Measurements from ENCODE around the gene CST3. TPM values are rescaled to one million over a fixed set of nuclear protein-coding genes. Genes with fewer than 3 reads are reported as not detected.

CST3 gene
- total and polyA plus RNA-seq, 2 donors (not counting 1 experiment from before 2014, with no cell fraction given), result 1.2 to 16.9 TPM

DNA sequence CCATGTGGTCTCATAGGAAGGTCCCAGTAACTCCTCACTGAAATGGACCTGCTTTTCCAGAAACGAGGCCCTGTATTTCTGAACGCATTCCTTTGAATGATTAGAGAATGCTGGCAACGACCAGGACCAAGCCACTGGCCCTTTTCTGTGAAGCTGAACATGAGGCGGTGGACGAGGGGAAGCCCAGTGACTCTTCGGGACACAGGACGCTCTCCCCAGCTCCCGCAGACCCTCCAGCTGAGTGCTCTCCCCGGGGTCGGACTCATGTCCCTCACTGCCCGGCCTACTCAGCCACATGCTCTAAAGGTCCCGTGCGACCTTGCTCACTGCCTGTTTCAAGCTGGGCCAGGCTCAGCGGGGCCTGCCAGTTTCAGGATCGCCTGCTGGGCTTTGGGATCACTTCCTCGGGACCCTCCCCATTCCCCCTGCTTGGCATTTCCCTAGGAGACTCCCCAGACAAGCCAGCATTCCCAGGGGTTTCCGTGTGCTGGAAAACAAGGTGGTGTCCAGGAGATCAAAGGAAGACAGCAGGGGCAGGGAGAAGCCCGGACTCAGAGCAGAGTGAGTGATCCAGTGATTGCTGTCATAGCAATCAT is 29.4 kb downstream of the CST3 start:
- no peak overlapping the region for H3K27ac ChIP-seq (ENCODE audit: low read length in 2 of 2)
- H3K79me2 ChIP-seq (ENCODE audit: control insufficient read depth, insufficient read depth, low read length), result no peaks in the 10 kb centered on the region
- no peaks in the 10 kb centered on the region for H3K9me3 Mint-ChIP-seq (ENCODE audit: insufficient read depth)
- no peaks in the 10 kb centered on the region for H3K4me1 Mint-ChIP-seq
- H3K4me1 ChIP-seq (ENCODE audit: control insufficient read depth in 2 of 2, insufficient read depth in 2 of 2, low read length in 2 of 2), result no peaks in the 10 kb centered on the region
- no peak overlapping the region for H3K4me3 ChIP-seq (ENCODE audit: control extremely low read depth in 1 of 5, extremely low read depth in 1 of 5, insufficient read depth in 1 of 5, low read depth in 2 of 5, low read length in 4 of 5)
- H2AFZ ChIP-seq (ENCODE audit: insufficient read depth, low read depth, low read length, poor library complexity, severe bottlenecking), result no peak overlapping the region
- H3K36me3 ChIP-seq (replicated peaks in 1 of 2; ENCODE audit: control extremely low read depth in 1 of 2, control insufficient read depth in 1 of 2, extremely low read depth in 1 of 2, insufficient read depth in 2 of 2, low read length in 1 of 2), result no peaks in the 10 kb centered on the region
- no peak overlapping the region for H3K4me2 ChIP-seq (replicated peaks; ENCODE audit: low read depth, low read length, poor library complexity, severe bottlenecking)
- peaks cover 3% of the 10 kb centered on the region for H3K27me3 Mint-ChIP-seq
- ATAC-seq (ENCODE audit: low read depth) (no peak), DNase-seq (no peak)
- intact Hi-C loops (cut with micrococcal nuclease), result loop anchor here (5.0 kb wide), 3 partner anchors 166 to 1271 kb away; no protein-coding TSS in a partner anchor
- ChIA-PET POLR2A (no interaction called here), CTCF (no interaction called here)
- H3K9ac ChIP-seq (ENCODE audit: low read length), result no peak overlapping the region
- no peak overlapping the region for H3K27ac Mint-ChIP-seq
- H3K9me3 ChIP-seq (ENCODE audit: control extremely low read depth in 1 of 3, control insufficient read depth in 2 of 3, insufficient read depth in 1 of 3, low read length in 2 of 3), result no peaks in the 10 kb centered on the region
- WGBS (ENCODE audit: insufficient coverage), result 85% methylated on average over 16 of the region's 18 CpGs
- no peak overlapping the region for H3K4me3 Mint-ChIP-seq
- H3K27me3 ChIP-seq (replicated peaks in 1 of 4; ENCODE audit: control extremely low read depth in 1 of 4, control insufficient read depth in 3 of 4, insufficient read depth in 4 of 4, low read length in 3 of 4), result no peaks in the 10 kb centered on the region
- no peaks in the 10 kb centered on the region for H4K20me1 ChIP-seq (ENCODE audit: control insufficient read depth, insufficient read depth, low read length, poor library complexity, severe bottlenecking)
- TF ChIP-seq, protein P1, sequence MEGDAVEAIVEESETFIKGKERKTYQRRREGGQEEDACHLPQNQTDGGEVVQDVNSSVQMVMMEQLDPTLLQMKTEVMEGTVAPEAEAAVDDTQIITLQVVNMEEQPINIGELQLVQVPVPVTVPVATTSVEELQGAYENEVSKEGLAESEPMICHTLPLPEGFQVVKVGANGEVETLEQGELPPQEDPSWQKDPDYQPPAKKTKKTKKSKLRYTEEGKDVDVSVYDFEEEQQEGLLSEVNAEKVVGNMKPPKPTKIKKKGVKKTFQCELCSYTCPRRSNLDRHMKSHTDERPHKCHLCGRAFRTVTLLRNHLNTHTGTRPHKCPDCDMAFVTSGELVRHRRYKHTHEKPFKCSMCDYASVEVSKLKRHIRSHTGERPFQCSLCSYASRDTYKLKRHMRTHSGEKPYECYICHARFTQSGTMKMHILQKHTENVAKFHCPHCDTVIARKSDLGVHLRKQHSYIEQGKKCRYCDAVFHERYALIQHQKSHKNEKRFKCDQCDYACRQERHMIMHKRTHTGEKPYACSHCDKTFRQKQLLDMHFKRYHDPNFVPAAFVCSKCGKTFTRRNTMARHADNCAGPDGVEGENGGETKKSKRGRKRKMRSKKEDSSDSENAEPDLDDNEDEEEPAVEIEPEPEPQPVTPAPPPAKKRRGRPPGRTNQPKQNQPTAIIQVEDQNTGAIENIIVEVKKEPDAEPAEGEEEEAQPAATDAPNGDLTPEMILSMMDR (IDR thresholded peaks at IDR 0.05), result no peak
- TF ChIP-seq EZH2 (IDR thresholded peaks at IDR 0.05; ENCODE audit: borderline replicate concordance, insufficient read depth, low read depth, low read length, poor library complexity, severe bottlenecking), result no peak

DNA sequence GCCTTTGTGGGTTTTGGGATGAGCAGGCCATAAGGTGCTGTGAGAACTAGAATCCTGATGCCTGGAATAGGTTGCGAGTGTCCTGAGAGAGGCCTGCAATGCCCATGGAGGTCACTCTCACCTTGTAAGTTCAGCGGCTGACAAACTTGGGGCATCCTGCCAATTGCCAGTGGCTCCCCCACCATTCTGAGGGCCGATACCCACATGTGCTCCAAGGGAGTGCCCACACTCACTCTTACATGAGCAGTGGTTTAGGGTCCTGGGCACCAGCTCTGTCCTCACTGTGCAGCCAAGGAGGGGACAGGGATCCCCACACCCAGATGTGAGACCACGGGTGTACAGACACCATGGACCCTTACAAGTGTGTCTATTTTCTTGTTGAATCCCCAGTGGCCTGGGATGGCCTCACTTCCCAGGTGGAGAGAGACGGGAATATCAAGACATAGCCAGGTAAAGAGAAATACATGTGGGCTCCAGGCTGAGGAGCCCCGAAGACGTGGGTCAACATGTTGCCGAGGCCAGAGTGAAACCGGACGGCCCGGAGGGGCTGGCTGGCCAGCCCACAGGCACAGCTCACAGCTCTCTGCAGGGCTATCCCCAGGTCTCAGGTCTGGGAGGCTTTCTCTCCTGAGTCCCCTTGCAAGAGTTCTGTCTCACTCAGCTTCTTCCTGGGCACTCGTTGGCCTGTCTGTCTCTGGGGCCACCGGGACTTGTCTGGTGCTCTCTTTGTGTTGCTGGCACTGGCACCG is 30.1 kb downstream of the CST3 start:
- H3K36me3 ChIP-seq (replicated peaks in 1 of 2; ENCODE audit: control extremely low read depth in 1 of 2, control insufficient read depth in 1 of 2, extremely low read depth in 1 of 2, insufficient read depth in 2 of 2, low read length in 1 of 2), result no peaks in the 10 kb centered on the region
- no peak overlapping the region for H3K4me3 Mint-ChIP-seq
- H3K4me3 ChIP-seq (ENCODE audit: control extremely low read depth in 1 of 5, extremely low read depth in 1 of 5, insufficient read depth in 1 of 5, low read depth in 2 of 5, low read length in 4 of 5), result no peak overlapping the region
- intact Hi-C loops (cut with micrococcal nuclease), result loop anchor here (5.0 kb wide), 3 partner anchors 165 to 1270 kb away; no protein-coding TSS in a partner anchor
- WGBS (ENCODE audit: insufficient coverage), result 91% methylated on average over 14 of the region's 14 CpGs
- H2AFZ ChIP-seq (ENCODE audit: insufficient read depth, low read depth, low read length, poor library complexity, severe bottlenecking), result no peak overlapping the region
- H3K9me3 Mint-ChIP-seq (ENCODE audit: insufficient read depth), result no peaks in the 10 kb centered on the region
- no peak overlapping the region for H3K4me2 ChIP-seq (replicated peaks; ENCODE audit: low read depth, low read length, poor library complexity, severe bottlenecking)
- POLR2A ChIA-PET, result no interaction called here
- H4K20me1 ChIP-seq (ENCODE audit: control insufficient read depth, insufficient read depth, low read length, poor library complexity, severe bottlenecking), result no peaks in the 10 kb centered on the region
- DNase-seq (no peak), ATAC-seq (ENCODE audit: low read depth) (no peak)
- no peaks in the 10 kb centered on the region for H3K27me3 ChIP-seq (replicated peaks in 1 of 4; ENCODE audit: control extremely low read depth in 1 of 4, control insufficient read depth in 3 of 4, insufficient read depth in 4 of 4, low read length in 3 of 4)
- H3K27me3 Mint-ChIP-seq, result peaks cover 3% of the 10 kb centered on the region
- CTCF ChIA-PET, result interaction anchor here (0.8 to 1.6 kb wide), 3 partner anchors 916 to 1268 kb away, joined by 3 to 8 read pairs (median 5); no protein-coding TSS in a partner anchor
- no peak overlapping the region for H3K27ac Mint-ChIP-seq
- H3K79me2 ChIP-seq (ENCODE audit: control insufficient read depth, insufficient read depth, low read length), result no peaks in the 10 kb centered on the region
- no peak overlapping the region for H3K9ac ChIP-seq (ENCODE audit: low read length)
- no peaks in the 10 kb centered on the region for H3K9me3 ChIP-seq (ENCODE audit: control extremely low read depth in 1 of 3, control insufficient read depth in 2 of 3, insufficient read depth in 1 of 3, low read length in 2 of 3)
- H3K4me1 Mint-ChIP-seq, result no peaks in the 10 kb centered on the region
- TF ChIP-seq, protein P1 (IDR thresholded peaks at IDR 0.05), result no peak
- TF ChIP-seq EZH2 (IDR thresholded peaks at IDR 0.05; ENCODE audit: borderline replicate concordance, insufficient read depth, low read depth, low read length, poor library complexity, severe bottlenecking), result no peak
- no peaks in the 10 kb centered on the region for H3K4me1 ChIP-seq (ENCODE audit: control insufficient read depth in 2 of 2, insufficient read depth in 2 of 2, low read length in 2 of 2)
- H3K27ac ChIP-seq (ENCODE audit: low read length in 2 of 2), result no peak overlapping the region

All from B cell (primary cell).